Psoas muscle (tissue), 8 donors: Measurements from ENCODE around the gene IL18. TPM values are rescaled to one million over a fixed set of nuclear protein-coding genes. Genes with fewer than 3 reads are reported as not detected.

ENCODE experiments used
- ATAC-seq, 4 donors: fragments of 200-7000 bp; cut with Tn5 transposase; one replicate each; pipeline ENCODE4 v1.9.1; 2020; ENCODE audit warnings: moderate library complexity in 3 of 4, mild to moderate bottlenecking in 2 of 4
- DNase-seq, 2 donors: peaks; one replicate each; pipeline ENCODE4 v3.0.0-alpha.2; 2020
- H3K27ac ChIP-seq: fragments of 200-600 bp; one replicate; pipeline ENCODE4 v1.8.0; 2022
- H3K27me3 ChIP-seq, 3 donors: fragments of 200-600 bp in 1 of 3; one replicate each; pipeline versions ENCODE4 v1.6.1 to v1.8.0; 2013 to 2022; ENCODE audit warnings: low read length in 2 of 3, mild to moderate bottlenecking in 2 of 3, moderate library complexity in 1 of 3; ENCODE audit not compliant: insufficient read depth in 3 of 3
- H3K36me3 ChIP-seq, 2 donors: fragments of 200-600 bp in 1 of 2; one replicate each; pipeline versions ENCODE4 v1.6.1 to v1.8.0; 2013 to 2022; ENCODE audit warnings: low read depth in 1 of 2, mild to moderate bottlenecking in 1 of 2, moderate library complexity in 1 of 2; ENCODE audit not compliant: insufficient read depth in 1 of 2
- H3K4me1 ChIP-seq: fragments of 200-600 bp; one replicate; pipeline ENCODE4 v1.8.0; 2022
- H3K4me3 ChIP-seq: fragments of 200-600 bp; one replicate; pipeline ENCODE4 v1.8.0; 2022; ENCODE audit warnings: mild to moderate bottlenecking
- H3K9me3 ChIP-seq: fragments of 200-600 bp; one replicate; pipeline ENCODE4 v1.8.0; 2022
- CTCF ChIP-seq: fragments of 200-600 bp; IDR thresholded peaks from one replicate; pipeline ENCODE4 v1.8.0; 2022; ENCODE audit warnings: antibody characterized with exemption
- WGBS, 3 donors: extraction: QIAGEN DNeasy Blood & Tissue Kit; methylation state at CpG; one replicate each; pipeline versions ENCODE4 v1.1.6 to v1.1.7; 2013; 5-methylcytosine and 5-hydroxymethylcytosine counted together
- intact Hi-C, 2 donors: fragments of 100-400 bp; cut with DNase I; formaldehyde crosslinking; loops; one replicate each; pipeline versions ENCODE4 v1.11.0 to v1.14.2; 2022
- polyA plus RNA-seq, 3 donors: library from polyadenylated mRNA; stranded (reverse); fragments of 200-250 nt; gene quantifications; one replicate each; pipeline ENCODE4 v1.2.3, GENCODE V29; 2013
- total RNA-seq, 4 donors: library from RNA; stranded (reverse); fragmentation: NEBNext Ultra II Directional in 2 of 4; extraction: Animal tissue kit (Norgen Biotek cat#: 25700) in 2 of 4; gene quantifications; one replicate each; pipeline versions ENCODE4 v1.2.1 to v1.2.4, GENCODE V29; 2021 to 2023
- donor health status: healthy with polysubstance abuse.
- donor health status: DM: no; HTN: no; CAD: no; lungs with moderate emphysema.
- donor health status: Bipolar disorder and iron deficiency.
- donor health status: healthy.
- donor health status: DM: yes; HTN: yes; CAD: no.
- donor health status: DM: no; HTN: no; CAD: no.
- donor health status: DM: no; HTN: no; CAD: no.
- donor health status: DM: yes; HTN: yes; CAD: no.

Gene IL18
- total and polyA plus RNA-seq, 7 donors: 0.86 to 66.4 (median 7.0) TPM

- Histone ChIP-seq H3K4me3 (no peak overlapping the region), H3K27me3 (no peaks in the 10 kb centered on the region), H3K36me3 (peaks cover 0 to 3% of the 10 kb centered on the region in 2 donors), H3K9me3 (no peaks in the 10 kb centered on the region), H3K27ac (no peak overlapping the region), H3K4me1 (peaks cover 24% of the 10 kb centered on the region)
- DNase-seq (no peak), ATAC-seq (no peak)
- TF ChIP-seq CTCF: no peak
- 65 to 70% (median 70%) methylated on average over 5 of the region's 5 CpGs for WGBS, 3 donors
- intact Hi-C loops: loop anchor here in 1 of 2 donors (2.0 kb wide), 1 partner anchor 61 kb away; no protein-coding TSS in a partner anchor
Observed at GRCh38 chr11:112115386-112115785, 48.5 kb downstream of the IL18 start.

- H3K36me3 ChIP-seq: peaks cover 0 to 3% of the 10 kb centered on the region in 2 donors
- no peak for TF ChIP-seq CTCF
- no peaks in the 10 kb centered on the region for H3K27me3 ChIP-seq
- WGBS, 3 donors: 91 to 97% (median 96%) methylated on average over 2 of the region's 2 CpGs
- DNase-seq: no peak
- H3K4me1 ChIP-seq: peaks cover 17% of the 10 kb centered on the region
- no peak overlapping the region for H3K27ac ChIP-seq
- H3K4me3 ChIP-seq: no peak overlapping the region
- no peaks in the 10 kb centered on the region for H3K9me3 ChIP-seq
- no peak for ATAC-seq
- intact Hi-C loops: loop anchor here (2.0 to 5.0 kb wide), 3 partner anchors 62 to 168 kb away; partner anchors contain the start of gene BCO2 (in 1 of the 2)
Observed at GRCh38 chr11:112114460-112114859, 49.4 kb downstream of the IL18 start.

GRCh38 chr11:112113539-112114457 is 50.1 kb downstream of the IL18 start:
- Histone ChIP-seq H3K4me1 (peaks cover 17% of the 10 kb centered on the region), H3K4me3 (no peak overlapping the region), H3K36me3 (no peaks in the 10 kb centered on the region), H3K27me3 (no peaks in the 10 kb centered on the region), H3K9me3 (no peaks in the 10 kb centered on the region), H3K27ac (no peak overlapping the region)
- TF ChIP-seq CTCF: peak; percentile 64
- ATAC-seq: peak; percentile 75 to 89 (median 83)
- DNase-seq: no peak
- WGBS, 3 donors: 55 to 65% (median 60%) methylated on average over 6 of the region's 6 CpGs
- intact Hi-C loops: loop anchor here (2.0 to 5.0 kb wide), 3 partner anchors 63 to 169 kb away; partner anchors contain the start of gene BCO2 (in 1 of the 2)

DNA sequence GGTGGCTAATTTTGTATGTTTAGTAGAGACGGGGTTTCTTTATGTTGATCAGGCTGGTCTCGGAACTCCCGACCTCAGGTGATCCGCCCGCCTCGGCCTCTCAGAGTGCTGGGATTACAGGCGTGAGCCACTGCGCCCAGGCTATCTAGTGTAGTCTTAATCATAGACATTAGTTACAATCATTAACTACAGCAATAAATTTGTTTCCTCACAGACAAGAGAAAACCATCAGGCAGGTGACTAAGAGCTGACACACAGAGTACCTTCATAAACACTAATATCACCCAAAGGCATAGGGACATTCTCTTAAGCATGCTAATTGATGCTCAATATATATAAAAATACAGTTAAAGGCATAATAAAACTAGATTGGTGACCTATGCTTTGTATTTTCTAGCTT is 57.8 kb downstream of the IL18 start:
- TF ChIP-seq CTCF: no peak
- Histone ChIP-seq H3K4me3 (no peak overlapping the region), H3K36me3 (peaks cover 0 to 11% of the 10 kb centered on the region in 2 donors), H3K27me3 (no peaks in the 10 kb centered on the region), H3K27ac (no peak overlapping the region), H3K4me1 (peaks cover under 1% of the 10 kb centered on the region), H3K9me3 (no peaks in the 10 kb centered on the region)
- intact Hi-C loops: no loop called here
- no peak for DNase-seq
- ATAC-seq: no peak
- 94 to 96% (median 95%) methylated on average over 8 of the region's 8 CpGs for WGBS, 3 donors
